Heart right ventricle (tissue), 16 donors: Measurements from ENCODE around the gene PTDSS2. TPM values are rescaled to one million over a fixed set of nuclear protein-coding genes. Genes with fewer than 3 reads are reported as not detected.

ENCODE experiments used
- ATAC-seq, 8 donors: fragments of 200-7000 bp; cut with Tn5 transposase; one replicate each; pipeline ENCODE4 v1.9.1; 2020; ENCODE audit warnings: mild to moderate bottlenecking in 8 of 8, moderate library complexity in 8 of 8, moderate number of reproducible peaks in 1 of 8
- DNase-seq, 2 donors: peaks; one replicate each; pipeline ENCODE4 v3.0.0-alpha.2; 2020
- H3K27ac ChIP-seq, 10 donors: fragments of 200-600 bp; sonication (generic) in 2 of 10; one replicate each; pipeline versions ENCODE4 v1.5.0 to v1.8.0; 2020 to 2022; ENCODE audit warnings: mild to moderate bottlenecking in 3 of 10
- H3K27me3 ChIP-seq, 7 donors: fragments of 200-600 bp; one replicate each; pipeline ENCODE4 v1.8.0; 2021 to 2022; ENCODE audit warnings: mild to moderate bottlenecking in 2 of 7
- H3K36me3 ChIP-seq, 9 donors: fragments of 200-600 bp; sonication (generic) in 1 of 9; one replicate each; pipeline versions ENCODE4 v1.5.0 to v1.8.0; 2020 to 2022; ENCODE audit warnings: mild to moderate bottlenecking in 2 of 9
- H3K4me1 ChIP-seq, 9 donors: fragments of 200-600 bp; sonication (generic) in 1 of 9; one replicate each; pipeline versions ENCODE4 v1.5.0 to v1.8.0; 2020 to 2022; ENCODE audit warnings: mild to moderate bottlenecking in 4 of 9
- H3K4me3 ChIP-seq, 10 donors: fragments of 200-600 bp; sonication (generic) in 2 of 10; one replicate each; pipeline versions ENCODE4 v1.5.0 to v1.8.0; 2020 to 2022; ENCODE audit warnings: mild to moderate bottlenecking in 7 of 10, moderate library complexity in 2 of 10
- H3K9me3 ChIP-seq, 11 donors: fragments of 200-600 bp in 10 of 11; sonication (generic) in 2 of 11; one replicate each; pipeline versions ENCODE4 v1.5.0 to v1.8.0; 2013 to 2022; ENCODE audit warnings: mild to moderate bottlenecking in 2 of 11, control low read depth in 1 of 11, moderate library complexity in 1 of 11
- CTCF ChIP-seq, 9 donors: fragments of 200-600 bp; sonication (generic) in 2 of 9; IDR thresholded peaks; one replicate each; pipeline versions ENCODE4 v1.5.0 to v1.8.0; 2021 to 2022; ENCODE audit warnings: antibody characterized with exemption in 9 of 9, mild to moderate bottlenecking in 5 of 9, moderate library complexity in 1 of 9
- WGBS, 2 donors: extraction: QIAGEN DNeasy Blood & Tissue Kit; methylation state at CpG; one replicate each; pipeline ENCODE4 v1.1.7; 2013; ENCODE audit warnings: inconsistent platforms in 1 of 2; 5-methylcytosine and 5-hydroxymethylcytosine counted together
- intact Hi-C, 10 donors: fragments of 100-400 bp; cut with DNase I; formaldehyde crosslinking; loops; one replicate each; pipeline versions ENCODE4 v1.11.1 to v1.14.2; 2022
- polyA plus RNA-seq, 2 donors: library from polyadenylated mRNA; stranded (reverse); fragments of 200-250 nt; gene quantifications; one replicate each; pipeline ENCODE4 v1.2.3, GENCODE V29; 2013
- total RNA-seq, 10 donors: library from RNA; stranded (reverse); fragmentation: NEBNext Ultra II Directional in 3 of 10; extraction: Animal tissue kit (Norgen Biotek cat#: 25700) in 3 of 10; gene quantifications; one replicate each; pipeline versions ENCODE4 v1.2.1 to v1.2.4, GENCODE V29; 2021 to 2023
- donor health status: Arrhythmogenic right ventricular cardiomyopathy.
- donor health status: ischemic (EF 13 %, LVEDD 7.1; RV severe dilation, severe dysfunction).
- donor health status: healthy with polysubstance abuse.
- donor health status: DM: no; HTN: yes; CAD: no.
- donor health status: DM: no; HTN: no; CAD: no.
- donor health status: ischemic (EF 25% LVEDD 6.9; RV normal size, moderate dysfunction).
- donor health status: ischemic (EF 25% LVEDD 5.7; RV mildly dilated, moderate dysfunction).
- donor health status: healthy.
- donor health status: DM: yes; HTN: yes; CAD: no.
- donor health status: Ischemic cardiomyopathy.
- donor health status: ischemic (EF 35%, LVEDD 5.7; RV mildly dilated, moderate dysfunction).
- donor health status: nonischemic (EF 11% LVEDD 7.7; RV severe dilation, severe dysfunction).
- donor health status: DM: yes; HTN: yes; CAD: no.
- donor health status: PGD.
- donor health status: ischemic (EF 29% LVEDD 5.4; RV normal size, mild dysfunction).
- donor health status: nonischemic (EF 23%, LVEDD 6.1; RV moderate dilation, normal function).

The PTDSS2 gene
- total and polyA plus RNA-seq, 12 donors, result 16.7 to 55.5 (median 26.3) TPM

GRCh38 chr11:439315-440064 is 10.6 kb upstream of the PTDSS2 start:
- H3K36me3 ChIP-seq, result no peaks in the 10 kb centered on the region
- peaks cover 4 to 55% (median 32%) of the 10 kb centered on the region in 7 donors for H3K27me3 ChIP-seq
- H3K9me3 ChIP-seq, result no peaks in the 10 kb centered on the region
- peaks cover 0 to 10% (median 2%) of the 10 kb centered on the region in 9 donors for H3K4me1 ChIP-seq
- ATAC-seq (no peak), DNase-seq (no peak)
- TF ChIP-seq CTCF (IDR thresholded peaks at IDR 0.05), result no peak
- H3K4me3 ChIP-seq, result no peak overlapping the region
- intact Hi-C loops, result loop anchor here in 1 of 10 donors (10.0 kb wide), 1 partner anchor 75 kb away; the partner anchor contains the start of gene B4GALNT4
- no peak overlapping the region for H3K27ac ChIP-seq
- 79 to 83% methylated on average over 23 of the region's 23 CpGs for WGBS, 2 donors

DNA sequence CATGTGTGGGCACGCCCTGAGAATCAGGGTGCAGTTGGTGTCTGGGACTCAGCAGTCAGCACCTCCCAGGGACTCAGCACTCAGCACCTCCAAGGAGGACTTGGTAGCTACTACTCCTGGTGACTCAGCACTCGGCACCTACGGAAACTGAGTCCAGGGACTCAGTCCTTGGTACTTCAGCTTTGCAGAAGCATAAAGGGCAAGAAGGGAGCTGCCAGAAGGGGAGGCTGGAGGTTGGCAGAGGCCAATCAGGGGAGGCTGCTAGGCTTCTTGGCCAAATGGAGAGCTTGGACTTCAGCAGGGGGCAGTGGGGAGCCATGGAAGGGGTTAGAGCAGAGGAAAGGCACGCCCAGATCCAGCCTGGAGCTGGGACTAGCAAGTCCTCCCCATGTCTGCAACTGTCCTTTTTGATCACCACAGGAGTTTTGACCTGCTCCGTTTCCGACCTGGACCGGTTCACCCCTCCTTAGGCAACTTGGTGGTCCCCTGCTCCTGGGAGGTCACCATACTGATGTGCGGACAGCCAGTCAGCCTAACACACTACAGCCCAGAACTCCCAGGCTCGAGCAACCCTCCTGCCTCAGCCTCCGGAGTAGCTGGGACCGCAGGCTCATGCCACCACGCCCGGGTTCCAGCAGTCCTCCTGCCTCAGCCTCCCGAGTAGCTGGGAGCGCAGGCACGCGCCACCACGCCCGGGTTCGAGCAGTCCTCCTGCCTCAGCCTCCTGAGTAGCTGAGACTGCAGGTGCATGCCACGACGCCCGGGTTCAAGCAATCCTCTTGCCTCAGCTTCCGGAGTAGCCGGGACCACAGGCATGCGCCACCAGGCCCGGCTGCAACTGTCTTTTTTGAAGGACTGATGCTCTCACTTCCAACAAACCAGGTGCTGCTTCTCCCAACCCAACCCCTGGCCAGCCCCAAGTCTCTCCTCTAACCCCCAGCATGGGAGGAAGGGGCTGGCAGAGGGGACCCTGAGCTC is 9.7 kb upstream of the PTDSS2 start:
- 88 to 89% methylated on average over 27 of the region's 27 CpGs for WGBS, 2 donors
- no peaks in the 10 kb centered on the region for H3K9me3 ChIP-seq
- H3K4me1 ChIP-seq, result peaks cover 0 to 13% (median 3%) of the 10 kb centered on the region in 9 donors
- peak in 5 of 9 donors; percentile 9 to 27 (median 15) for TF ChIP-seq CTCF (IDR thresholded peaks at IDR 0.05)
- peaks cover 4 to 55% (median 32%) of the 10 kb centered on the region in 7 donors for H3K27me3 ChIP-seq
- ATAC-seq, result no peak
- H3K27ac ChIP-seq, result no peak overlapping the region
- no peaks in the 10 kb centered on the region for H3K36me3 ChIP-seq
- DNase-seq, result no peak
- intact Hi-C loops, result loop anchor here in 1 of 10 donors (10.0 kb wide), 1 partner anchor 76 kb away; the partner anchor contains the start of gene B4GALNT4
- no peak overlapping the region for H3K4me3 ChIP-seq

DNA sequence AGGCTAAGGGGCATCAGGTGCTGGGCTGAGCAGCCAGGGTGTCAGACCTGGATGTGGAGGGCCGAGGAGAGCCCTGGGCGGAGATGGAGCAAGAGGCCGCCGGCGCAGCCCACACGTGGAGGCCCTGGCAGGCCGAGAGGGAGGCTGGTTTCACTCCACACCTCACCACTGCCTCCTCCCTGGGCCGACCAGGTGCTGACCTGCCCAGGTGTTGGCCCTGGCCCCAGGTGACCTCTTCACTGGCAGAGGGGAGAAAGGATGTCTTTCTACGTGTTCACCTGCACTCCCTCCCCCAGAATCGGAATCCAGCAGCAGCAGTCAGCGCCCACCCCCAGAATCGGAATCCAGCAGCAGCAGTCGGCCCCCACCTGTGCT is 9.0 kb upstream of the PTDSS2 start:
- H3K27me3 ChIP-seq, result peaks cover 4 to 55% (median 32%) of the 10 kb centered on the region in 7 donors
- WGBS, 2 donors, result 57 to 62% methylated on average over 13 of the region's 13 CpGs

More for the DNA sequence above, 9.0 kb upstream of the PTDSS2 start:
- H3K36me3 ChIP-seq, result no peaks in the 10 kb centered on the region
- intact Hi-C loops, result loop anchor here in 1 of 10 donors (10.0 kb wide), 1 partner anchor 76 kb away; the partner anchor contains the start of gene B4GALNT4
- no peak for TF ChIP-seq CTCF (IDR thresholded peaks at IDR 0.05)
- ATAC-seq, result no peak
- no peak overlapping the region for H3K27ac ChIP-seq
- H3K4me1 ChIP-seq, result peaks cover 0 to 13% (median 3%) of the 10 kb centered on the region in 9 donors
- DNase-seq, result no peak
- peak overlapping the region in 1 of 10 donors; percentile 46 for H3K4me3 ChIP-seq
- H3K9me3 ChIP-seq, result no peaks in the 10 kb centered on the region
